SH-SY5Y (cell line): ENCODE measurements around the gene MYRIP.

ENCODE experiments used
- GATA2 ChIP-seq: IDR thresholded peaks from 2 replicates; pipeline ENCODE4 v1.6.1; 2011; ENCODE audit warnings: mild to moderate bottlenecking, low read depth, low read length
- GATA3 ChIP-seq: IDR thresholded peaks from 2 replicates; pipeline ENCODE4 v1.6.1; 2011; ENCODE audit warnings: low read depth, mild to moderate bottlenecking, low read length, moderate library complexity

Gene MYRIP

GRCh38 chr3:40191850-40192448 is 382.5 kb downstream of the MYRIP start:
- no peak for TF ChIP-seq GATA2
- no peak for TF ChIP-seq GATA3

- TF ChIP-seq GATA3, result no peak
- no peak for TF ChIP-seq GATA2
Observed at GRCh38 chr3:40192628-40193027, 383.2 kb downstream of the MYRIP start.

- TF ChIP-seq GATA2, result no peak
- no peak for TF ChIP-seq GATA3
Observed at GRCh38 chr3:40196966-40197365, 387.6 kb downstream of the MYRIP start.

- TF ChIP-seq GATA2, result no peak
- no peak for TF ChIP-seq GATA3
Observed at GRCh38 chr3:40200692-40201316, 391.4 kb downstream of the MYRIP start.

GRCh38 chr3:40201770-40202169 is 392.4 kb downstream of the MYRIP start:
- no peak for TF ChIP-seq GATA2
- TF ChIP-seq GATA3, result no peak

GRCh38 chr3:40206522-40206921 is 397.1 kb downstream of the MYRIP start:
- no peak for TF ChIP-seq GATA3
- no peak for TF ChIP-seq GATA2

GRCh38 chr3:40207796-40208195 is 398.4 kb downstream of the MYRIP start:
- TF ChIP-seq GATA3 (no peak), GATA2 (no peak)

- TF ChIP-seq GATA2 (no peak), GATA3 (no peak)
Observed at GRCh38 chr3:40208251-40208650, 398.8 kb downstream of the MYRIP start.

GRCh38 chr3:40211579-40211978 is 402.2 kb downstream of the MYRIP start:
- TF ChIP-seq GATA2, result no peak
- no peak for TF ChIP-seq GATA3

GRCh38 chr3:40213556-40213955 is 404.1 kb downstream of the MYRIP start:
- TF ChIP-seq GATA2 (no peak), GATA3 (no peak)

GRCh38 chr3:40215015-40215414 is 405.6 kb downstream of the MYRIP start:
- TF ChIP-seq GATA2, result no peak
- no peak for TF ChIP-seq GATA3

- no peak for TF ChIP-seq GATA2
- TF ChIP-seq GATA3, result no peak
Observed at GRCh38 chr3:40216471-40216870, 407.1 kb downstream of the MYRIP start.

GRCh38 chr3:40223856-40224255 is 414.4 kb downstream of the MYRIP start:
- no peak for TF ChIP-seq GATA2
- TF ChIP-seq GATA3, result no peak

- TF ChIP-seq GATA2 (no peak), GATA3 (no peak)
Observed at GRCh38 chr3:40224796-40225515, 415.5 kb downstream of the MYRIP start.

GRCh38 chr3:40226636-40227035 is 417.2 kb downstream of the MYRIP start:
- no peak for TF ChIP-seq GATA3
- TF ChIP-seq GATA2, result no peak
